Cerebellar nuclear complex (tissue), 1 donor: ENCODE measurements around the gene PTPRE.

ENCODE experiments used
- DNase-seq, 2 experiments: peaks; one replicate each; lab custom pipeline; 2025; lab: John Stamatoyannopoulos, UW

PTPRE gene

GRCh38 chr10:128125416-128125943, 218.6 kb downstream of the PTPRE start:
- DNase-seq: no peak

GRCh38 chr10:128125944-128126764, 219.3 kb downstream of the PTPRE start, which contains the start of gene MKI67:
TSS of gene MKI67 (minus strand) at chr10:128126423. CDS start at chr10:128125667, 756 bp downstream.
- DNase-seq: no peak

- DNase-seq: no peak
Measured at GRCh38 chr10:128128582-128128981, 221.7 kb downstream of the PTPRE start.

GRCh38 chr10:128130051-128130450, 223.1 kb downstream of the PTPRE start:
- no peak for DNase-seq
